DOHH2 (cell line): Measurements from ENCODE around the gene TNFAIP8L1.

Experiments
- EZH2phosphoT487 ChIP-seq: fragments of 200-600 bp; sonication (generic); IDR thresholded peaks from 2 replicates; pipeline ENCODE4 v1.6.1; 2017; ENCODE audit warnings: borderline replicate concordance, mild to moderate bottlenecking, antibody characterized with exemption, low read length, moderate library complexity, mixed read lengths
- TF ChIP-seq, protein P1 (sequence below): fragments of 200-600 bp; sonication (generic); IDR thresholded peaks from one replicate; pipeline ENCODE4 v1.5.1; 2014; ENCODE audit warnings: antibody characterized with exemption, mild to moderate bottlenecking, low read depth, low read length; ENCODE audit not compliant: poor library complexity, severe bottlenecking

DNA sequence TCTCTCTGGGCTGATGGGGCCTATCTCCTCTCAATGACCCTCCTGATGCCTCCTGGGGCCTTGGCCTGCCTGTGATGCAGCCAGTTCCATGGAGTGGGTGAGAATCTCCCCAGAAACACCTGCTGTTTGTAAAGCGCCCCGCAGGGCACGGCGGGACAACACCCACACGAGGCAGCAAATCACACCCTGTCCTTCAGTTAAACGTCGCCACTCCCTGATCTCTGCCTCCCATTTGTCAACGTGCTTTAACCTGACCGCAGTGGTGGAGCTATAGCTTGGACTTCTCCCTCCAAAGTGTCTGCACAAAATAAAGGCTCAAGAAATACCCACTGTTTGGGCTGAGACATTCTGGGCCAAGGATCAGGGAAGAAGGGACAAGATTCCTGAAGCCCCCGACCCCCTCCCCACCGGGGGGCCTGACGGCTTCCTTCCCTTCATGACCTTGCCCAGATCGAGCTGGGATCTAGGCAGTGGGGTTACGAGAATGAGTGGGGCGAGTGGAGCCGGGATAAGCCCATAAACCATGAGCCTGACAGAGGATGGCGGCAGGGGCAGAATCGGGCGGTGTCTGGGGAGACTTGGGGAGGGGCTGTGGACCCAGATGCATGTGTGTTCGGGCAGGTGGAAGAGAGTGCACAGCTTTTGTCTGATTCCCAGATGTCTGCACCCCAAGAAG lies 22.8 kb downstream of the TNFAIP8L1 start:
- TF ChIP-seq, protein P1, sequence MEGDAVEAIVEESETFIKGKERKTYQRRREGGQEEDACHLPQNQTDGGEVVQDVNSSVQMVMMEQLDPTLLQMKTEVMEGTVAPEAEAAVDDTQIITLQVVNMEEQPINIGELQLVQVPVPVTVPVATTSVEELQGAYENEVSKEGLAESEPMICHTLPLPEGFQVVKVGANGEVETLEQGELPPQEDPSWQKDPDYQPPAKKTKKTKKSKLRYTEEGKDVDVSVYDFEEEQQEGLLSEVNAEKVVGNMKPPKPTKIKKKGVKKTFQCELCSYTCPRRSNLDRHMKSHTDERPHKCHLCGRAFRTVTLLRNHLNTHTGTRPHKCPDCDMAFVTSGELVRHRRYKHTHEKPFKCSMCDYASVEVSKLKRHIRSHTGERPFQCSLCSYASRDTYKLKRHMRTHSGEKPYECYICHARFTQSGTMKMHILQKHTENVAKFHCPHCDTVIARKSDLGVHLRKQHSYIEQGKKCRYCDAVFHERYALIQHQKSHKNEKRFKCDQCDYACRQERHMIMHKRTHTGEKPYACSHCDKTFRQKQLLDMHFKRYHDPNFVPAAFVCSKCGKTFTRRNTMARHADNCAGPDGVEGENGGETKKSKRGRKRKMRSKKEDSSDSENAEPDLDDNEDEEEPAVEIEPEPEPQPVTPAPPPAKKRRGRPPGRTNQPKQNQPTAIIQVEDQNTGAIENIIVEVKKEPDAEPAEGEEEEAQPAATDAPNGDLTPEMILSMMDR = no peak
- TF ChIP-seq EZH2phosphoT487 = no peak
